Stimulated activated CD8-positive, alpha-beta memory T cell treated with anti-CD3 and anti-CD28 coated beads, Interleukin-7, amount 100 ng/mL, for 48 hours (primary cell): ENCODE measurements around the gene ACSS2.
A peak's percentile ranks its signal among the peaks of the same experiment; 100 is the strongest.

Experiments
- DNase-seq, 2 donors: peaks; one replicate each; pipeline ENCODE4 v3.0.0-alpha.2; 2020; ENCODE audit warnings: low read depth in 1 of 2; ENCODE audit errors: extremely low read depth in 1 of 2

The ACSS2 gene

DNA sequence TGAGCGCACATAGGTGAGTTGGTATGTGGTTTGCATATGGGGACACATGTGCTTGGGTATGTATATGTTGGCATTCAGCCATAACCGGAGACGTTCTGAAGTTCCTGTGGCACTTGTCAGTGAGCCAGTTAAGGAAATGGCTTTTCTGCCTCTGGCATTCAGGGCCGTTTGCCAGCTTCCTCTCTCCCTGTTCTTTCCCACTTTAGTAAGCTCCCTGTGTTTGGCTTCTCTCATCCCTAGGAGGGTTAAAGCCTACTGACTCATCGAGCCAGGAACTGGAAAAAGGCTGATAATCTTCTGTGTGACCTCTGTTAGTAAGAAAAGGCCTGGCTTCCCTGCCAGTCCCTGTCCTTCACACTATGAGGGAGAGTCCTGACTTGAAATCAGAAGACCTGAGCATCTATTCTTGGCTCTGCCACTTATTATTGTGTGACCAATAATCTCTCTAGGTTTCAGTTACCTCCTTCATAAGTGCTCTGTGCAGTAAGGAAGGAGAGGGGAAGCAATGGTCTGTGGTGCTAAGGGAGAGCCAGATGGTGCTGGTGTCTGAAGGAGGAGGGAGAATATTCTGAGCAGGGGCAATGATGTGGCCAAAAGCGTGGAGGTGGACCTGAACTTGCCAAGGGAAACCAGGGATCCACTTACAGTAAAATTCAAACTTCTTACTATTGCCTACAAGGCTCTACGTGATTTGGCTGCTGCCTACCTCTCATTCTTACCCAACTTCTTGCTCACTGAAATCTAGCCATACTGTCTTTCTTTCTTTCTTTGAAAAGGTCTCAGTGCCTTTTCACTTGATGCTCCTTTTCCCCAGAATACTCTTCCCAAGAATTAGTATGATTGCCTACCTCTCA, 31.4 kb downstream of the ACSS2 start:
- DNase-seq: no peak

DNA sequence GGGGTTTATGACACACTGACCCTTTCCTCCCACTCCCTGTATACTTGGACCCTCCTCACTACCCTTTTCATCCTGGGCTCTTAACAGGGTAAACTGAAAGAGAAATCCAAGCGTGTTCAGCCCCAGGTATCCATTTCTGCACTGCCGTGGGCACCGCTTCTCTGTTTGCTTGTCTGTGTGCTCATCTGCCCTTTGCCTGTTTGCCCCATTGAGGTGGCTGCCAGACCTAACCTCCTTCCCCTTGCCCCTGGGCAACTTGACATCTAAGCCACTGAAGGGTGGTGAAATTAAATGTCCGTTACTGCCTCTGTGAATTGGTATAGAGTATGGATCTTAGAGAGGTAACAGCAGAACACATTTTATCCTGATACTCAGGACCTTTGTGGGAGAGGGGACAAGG, 38.7 kb downstream of the ACSS2 start:
- DNase-seq: no peak

DNA sequence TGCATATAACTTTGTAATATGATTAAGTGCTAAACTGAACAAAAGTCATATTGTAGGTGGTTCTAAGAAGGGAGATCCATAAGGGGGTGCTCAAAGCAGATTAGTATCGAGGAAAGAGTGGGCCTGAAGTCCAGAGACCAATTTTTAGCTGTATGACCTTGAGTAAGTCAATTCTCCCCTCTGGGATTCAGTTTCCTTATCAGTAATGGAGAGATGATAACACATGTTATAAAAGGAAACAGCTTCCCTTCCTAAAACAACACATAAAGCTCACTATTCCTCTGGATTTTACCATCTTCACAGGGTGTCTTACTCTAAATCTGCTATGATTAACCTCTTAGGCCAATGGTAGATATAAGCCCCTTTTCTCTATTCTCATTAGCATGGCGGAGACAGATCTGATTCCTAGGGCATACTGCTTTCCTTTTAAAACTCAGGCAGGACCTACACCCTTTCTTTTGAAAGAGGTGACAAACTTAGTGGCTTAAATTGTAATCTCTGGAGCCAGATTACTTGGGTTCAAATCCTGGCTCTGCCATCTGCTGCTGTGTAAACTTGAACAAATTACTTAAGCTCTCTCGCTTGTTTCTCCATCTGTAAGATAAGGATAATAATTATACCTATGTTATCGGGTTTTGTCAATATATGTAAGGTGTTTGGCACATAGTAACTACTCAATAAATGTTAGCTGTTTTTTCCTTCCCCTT, 39.5 kb downstream of the ACSS2 start:
- no peak for DNase-seq

DNA sequence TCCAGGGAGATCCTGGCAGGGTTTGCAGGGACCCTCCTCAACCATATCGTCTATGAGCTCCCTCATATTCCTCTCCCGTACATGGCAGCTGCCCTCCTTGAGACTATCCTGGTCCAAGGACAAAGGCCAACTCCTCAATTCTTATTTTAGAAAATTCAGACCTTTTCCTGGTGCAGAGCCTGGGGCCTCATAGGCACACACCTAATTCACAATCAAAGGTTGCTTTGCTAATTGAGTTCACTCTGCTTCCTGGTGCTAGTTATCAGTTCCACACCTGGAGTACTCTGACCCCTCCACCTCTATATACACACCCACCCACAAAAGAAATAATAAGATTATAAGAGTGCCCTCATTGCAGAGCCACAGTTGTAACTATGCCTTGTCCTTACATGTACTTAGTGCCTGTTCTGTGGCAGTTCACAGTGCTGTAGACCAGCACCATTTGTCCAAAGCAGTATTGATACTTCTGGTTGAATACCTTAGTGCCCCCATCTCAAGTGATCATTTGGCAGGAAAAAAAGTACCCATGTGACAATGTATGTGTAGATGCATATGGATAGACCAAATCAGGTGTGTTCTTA, 40.5 kb downstream of the ACSS2 start:
- no peak for DNase-seq

DNA sequence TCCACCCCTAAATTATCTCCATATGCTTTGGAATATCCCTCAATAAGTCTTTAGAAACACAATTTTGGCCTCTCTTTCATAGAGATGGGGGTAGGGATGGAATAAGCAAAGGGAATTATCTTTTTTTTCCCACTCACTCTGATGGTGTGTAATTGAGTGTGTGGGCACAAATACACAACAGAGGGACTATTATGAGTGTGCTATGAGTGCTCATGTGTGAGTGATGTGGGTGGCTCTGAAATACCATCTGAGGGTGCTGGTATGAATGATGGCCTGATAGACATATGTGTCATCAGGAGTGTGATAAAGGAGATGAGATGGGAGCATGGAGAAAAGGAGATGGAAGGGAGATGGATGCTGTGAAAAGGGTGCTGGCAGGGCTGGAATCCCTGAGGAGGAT, 43.6 kb downstream of the ACSS2 start:
- no peak for DNase-seq

DNA sequence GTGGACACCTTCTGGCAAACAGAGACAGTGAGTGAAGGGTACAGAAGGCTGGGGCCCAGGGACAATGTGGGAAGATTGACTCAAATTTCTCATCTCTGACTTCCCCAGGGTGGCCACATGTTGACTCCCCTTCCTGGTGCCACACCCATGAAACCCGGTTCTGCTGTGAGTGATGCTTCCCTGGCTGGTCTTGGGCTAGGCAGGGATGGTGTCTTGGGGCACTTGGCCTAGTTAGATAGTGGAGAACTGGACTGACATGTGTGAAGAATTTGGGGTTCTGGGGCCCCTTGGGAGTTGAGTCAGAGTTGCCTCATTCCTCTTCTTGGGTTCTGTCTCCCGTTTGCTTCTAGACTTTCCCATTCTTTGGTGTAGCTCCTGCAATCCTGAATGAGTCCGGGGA, 45.0 kb downstream of the ACSS2 start:
- peak in 1 of 2 donors; percentile 30 for DNase-seq

DNA sequence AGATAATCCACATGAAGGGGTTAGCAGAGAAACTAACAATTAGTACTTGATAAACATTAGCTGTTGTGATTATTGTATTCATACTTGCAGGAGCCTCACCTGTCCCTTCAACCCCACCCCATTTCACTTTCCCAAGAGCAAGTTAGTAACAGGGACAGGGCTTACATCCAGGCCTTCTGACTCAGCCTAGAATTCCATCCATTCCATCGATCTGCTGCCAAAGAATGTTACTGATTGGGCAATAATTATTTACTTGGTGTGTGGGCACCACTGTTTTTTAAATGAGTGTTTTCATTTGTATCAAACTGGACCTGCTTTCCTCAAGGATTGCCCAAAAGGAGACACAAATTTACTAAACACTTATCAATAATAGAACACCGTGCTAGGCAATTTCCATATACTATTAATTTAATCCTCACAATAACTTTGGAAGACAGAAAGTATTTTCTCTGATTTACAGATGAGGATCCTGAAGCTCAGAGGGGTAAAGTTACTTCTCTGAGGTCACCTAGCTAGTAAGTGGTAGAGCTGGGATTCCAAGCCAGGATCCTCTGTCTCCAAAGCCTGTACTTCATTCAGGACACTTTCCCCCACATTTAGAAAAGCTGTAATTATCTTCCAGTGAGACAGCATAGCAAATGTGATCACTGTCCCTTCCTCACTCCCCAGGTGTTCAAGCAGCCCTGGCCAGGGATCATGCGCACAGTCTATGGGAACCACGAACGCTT, 46.4 kb downstream of the ACSS2 start:
- DNase-seq: no peak

DNA sequence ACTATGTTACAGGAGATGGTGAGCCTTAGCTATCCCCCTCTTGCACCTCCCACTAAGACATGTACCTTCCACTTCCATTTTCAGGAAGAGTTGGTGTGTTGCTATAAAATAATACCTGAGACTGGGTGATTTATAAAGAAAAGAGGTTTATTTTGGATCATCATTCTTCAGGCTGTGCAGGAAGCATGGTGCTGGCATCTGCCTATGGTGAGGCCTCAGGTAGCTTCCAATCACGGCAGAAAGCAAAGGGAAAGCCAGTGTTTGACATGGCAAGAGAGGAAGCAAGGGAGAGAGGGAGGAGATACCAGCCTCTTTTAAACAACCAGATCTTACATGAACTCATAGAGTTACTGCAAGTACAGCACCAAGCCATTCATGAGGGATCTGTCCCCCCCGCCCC, 47.0 kb downstream of the ACSS2 start:
- DNase-seq: no peak

DNA sequence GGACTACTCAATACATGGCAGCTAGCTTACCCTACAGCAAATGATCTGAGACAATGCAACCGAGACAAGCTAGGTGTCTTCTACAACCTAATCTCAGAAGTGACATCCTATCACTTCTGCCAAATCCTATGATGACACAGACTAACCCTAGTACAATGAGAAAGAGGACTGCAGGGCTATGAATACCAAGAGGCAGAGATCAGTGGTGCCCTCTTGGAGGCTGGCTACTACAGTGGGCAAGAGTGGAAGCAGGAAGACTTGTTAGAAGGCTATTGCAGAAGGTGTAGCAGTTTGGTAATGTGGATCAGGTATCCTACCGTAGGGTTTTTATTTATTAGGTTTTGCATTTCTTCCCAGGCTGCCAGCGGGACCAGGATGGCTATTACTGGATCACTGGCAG, 48.9 kb downstream of the ACSS2 start:
- DNase-seq: no peak

DNA sequence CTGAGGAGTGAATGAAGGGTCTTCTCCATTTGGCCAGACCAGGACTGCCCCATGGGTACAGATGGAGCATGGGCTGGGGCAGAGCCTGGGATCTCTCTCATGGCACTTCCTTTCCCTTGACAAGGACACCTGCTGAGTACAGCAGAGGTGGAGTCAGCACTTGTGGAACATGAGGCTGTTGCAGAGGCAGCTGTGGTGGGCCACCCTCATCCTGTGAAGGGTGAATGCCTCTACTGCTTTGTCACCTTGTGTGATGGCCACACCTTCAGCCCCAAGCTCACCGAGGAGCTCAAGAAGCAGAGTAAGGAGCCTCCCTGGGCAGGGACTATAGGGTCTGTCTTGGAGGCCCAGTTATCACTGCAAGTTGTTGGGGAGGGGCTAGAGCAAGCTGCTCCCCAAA, 49.6 kb downstream of the ACSS2 start:
- no peak for DNase-seq

DNA sequence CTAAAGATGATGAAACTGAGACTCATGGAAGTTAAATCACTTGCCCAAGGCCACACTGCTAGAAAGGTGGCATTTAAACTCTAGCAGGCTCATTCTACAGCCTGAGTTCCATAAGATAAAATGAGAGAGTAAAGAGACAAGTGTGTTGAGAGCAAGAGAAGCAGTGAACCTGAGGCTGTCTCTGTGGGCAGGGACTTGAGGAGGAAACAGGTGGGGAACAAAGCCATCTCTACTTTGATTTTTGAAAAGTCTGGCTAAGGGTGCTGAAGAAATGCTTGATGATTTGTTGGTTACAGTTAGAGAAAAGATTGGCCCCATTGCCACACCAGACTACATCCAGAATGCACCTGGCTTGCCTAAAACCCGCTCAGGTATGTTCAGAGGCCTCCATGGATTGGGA, 50.2 kb downstream of the ACSS2 start:
- DNase-seq: no peak

DNA sequence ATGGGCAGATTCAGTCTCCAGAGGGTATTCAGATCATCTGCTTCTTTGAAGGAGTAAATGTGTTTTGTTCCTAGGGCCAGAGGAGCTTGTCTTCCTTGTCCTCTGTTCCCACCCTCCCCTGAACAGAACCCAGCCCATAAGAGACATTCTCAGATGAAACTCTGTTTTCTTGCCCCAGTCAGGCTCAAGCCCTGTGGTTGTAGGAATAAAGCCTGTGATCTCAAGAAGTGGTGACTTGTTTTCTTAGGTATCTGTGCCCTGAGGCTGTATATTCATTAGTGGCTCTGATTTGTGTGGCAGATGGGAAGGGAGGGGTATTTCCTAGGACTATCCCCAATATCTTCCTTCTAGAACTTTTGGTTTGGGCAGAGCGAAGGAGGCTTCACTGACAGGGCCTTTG, 51.3 kb downstream of the ACSS2 start:
- DNase-seq: no peak

DNA sequence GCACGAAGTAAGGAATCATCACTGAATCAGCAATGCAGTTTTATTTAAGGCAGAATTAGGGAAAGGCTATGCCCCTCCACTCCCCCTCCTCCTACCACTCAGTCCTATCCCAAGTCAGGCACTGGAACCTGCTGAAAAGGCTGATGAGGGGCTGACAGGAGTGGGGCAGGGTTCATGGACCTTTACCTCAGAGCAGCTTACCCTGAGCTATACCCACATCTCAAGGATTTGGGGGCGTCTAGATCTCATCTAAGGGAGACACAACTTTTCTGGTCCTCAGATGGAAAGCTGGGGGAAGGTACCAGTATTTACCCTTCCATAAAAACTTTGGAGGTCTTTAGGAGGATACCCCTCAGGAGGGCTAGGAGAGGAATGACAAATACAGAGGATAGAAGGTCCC, 52.0 kb downstream of the ACSS2 start:
- no peak for DNase-seq

DNA sequence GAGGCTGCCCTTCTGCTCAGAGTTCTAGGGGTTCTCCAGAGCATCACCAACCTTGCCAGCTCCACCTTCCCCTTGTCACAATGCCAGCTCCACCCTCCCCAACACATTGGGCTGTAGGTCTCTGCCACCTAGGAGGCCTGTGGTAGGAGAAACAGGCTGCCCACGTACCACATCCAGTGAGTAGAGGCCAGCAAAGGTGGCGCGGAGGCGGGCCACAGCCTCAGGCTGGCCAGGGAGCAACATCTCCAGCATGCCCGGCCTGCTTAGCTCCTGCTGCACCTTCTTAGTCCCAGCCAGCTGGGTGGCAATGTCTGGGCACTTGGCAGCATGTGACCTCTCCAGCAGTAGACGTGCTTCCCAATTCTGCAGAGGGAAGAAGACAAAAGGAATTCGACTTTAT, 55.4 kb downstream of the ACSS2 start:
- no peak for DNase-seq

DNA sequence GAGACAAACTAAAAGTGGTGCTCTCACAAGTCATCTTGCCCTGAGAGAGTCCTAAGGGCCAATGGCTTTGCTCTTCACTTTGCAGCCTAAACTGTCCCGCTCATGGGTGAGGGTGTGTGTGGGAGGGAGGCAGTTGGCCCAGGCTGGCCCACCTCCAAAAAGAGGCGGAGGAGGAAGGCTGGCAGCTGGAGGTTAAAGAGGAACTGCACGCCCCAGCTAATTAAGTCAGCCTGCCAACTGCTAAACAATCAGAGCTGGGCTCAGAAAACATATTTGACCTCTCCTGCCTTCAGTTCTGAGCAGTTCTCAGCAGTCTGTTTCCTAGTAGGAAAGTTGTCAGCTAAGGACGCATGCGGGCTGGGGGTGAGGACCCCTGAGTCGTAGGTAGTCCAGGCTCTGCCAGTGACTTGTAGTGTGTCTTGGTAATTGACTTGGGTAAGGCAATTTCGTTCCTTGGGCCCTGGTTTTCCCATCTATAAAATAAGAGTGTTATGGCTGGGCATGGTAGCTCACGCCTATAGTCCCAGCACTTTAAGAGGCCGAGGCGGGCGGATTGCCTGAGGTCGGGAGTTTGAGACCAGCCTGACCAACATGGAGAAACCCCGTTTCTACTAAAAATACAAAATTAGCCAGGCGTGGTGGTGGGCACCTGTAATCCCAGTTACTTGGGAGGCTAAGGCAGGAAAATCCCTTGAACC, 62.2 kb downstream of the ACSS2 start:
- DNase-seq: no peak

DNA sequence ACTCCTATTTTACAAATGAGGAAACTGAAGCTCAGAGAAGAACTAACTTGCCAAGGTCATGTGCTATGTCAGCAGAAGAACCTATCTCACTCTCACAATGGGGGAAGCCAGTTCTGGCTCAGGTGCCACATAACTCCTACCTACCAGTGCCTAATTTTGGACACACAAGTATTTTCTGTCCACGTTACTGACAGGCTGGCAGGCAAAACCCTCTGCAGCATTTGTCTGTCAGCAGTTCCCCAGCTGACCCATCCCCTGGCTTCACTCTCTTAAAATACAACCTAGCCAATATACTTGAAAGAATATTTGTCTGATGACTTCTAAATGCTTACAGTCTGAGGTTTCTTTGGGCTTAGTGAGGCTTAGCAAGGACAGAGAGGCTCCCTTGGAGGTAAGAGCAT, 63.7 kb downstream of the ACSS2 start:
- no peak for DNase-seq

DNA sequence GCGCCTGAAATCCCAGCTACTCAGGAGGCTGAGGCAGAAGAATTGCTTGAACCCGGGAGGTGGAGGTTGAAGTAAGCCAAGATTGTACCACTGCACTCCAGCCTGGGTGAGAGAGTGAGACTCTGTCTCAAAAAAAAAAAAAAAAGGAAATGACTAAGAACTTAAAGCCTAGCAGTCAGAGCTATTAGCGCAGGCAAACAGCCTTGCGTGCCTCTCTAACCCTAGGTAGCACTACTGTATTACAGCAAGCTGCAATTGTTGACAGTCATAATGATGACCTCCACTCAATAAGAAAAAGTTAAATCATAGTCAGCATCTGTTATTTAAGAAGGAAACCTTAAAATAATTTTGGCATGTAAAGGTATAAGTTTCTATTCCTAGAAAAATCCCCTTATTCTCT, 64.8 kb downstream of the ACSS2 start:
- no peak for DNase-seq

DNA sequence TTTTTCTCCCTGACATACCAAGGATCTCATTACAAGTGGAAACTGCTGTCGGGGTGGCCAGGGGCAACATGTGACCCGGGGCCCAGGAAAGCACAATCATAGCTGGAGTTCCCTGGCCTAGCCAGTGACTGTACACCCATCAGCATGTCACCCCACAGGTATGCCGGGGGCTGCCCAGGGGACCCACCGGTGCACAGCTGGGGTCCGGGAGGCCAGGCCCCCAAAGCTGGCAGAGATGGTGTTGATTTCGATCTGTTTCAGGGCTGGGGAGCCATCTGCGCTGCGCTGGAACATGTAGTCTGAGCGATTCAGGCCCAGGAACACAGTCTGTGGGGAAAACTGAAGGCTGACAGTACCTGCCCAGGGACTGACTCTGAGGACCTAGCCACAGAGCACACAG, 65.9 kb downstream of the ACSS2 start:
- no peak for DNase-seq

DNA sequence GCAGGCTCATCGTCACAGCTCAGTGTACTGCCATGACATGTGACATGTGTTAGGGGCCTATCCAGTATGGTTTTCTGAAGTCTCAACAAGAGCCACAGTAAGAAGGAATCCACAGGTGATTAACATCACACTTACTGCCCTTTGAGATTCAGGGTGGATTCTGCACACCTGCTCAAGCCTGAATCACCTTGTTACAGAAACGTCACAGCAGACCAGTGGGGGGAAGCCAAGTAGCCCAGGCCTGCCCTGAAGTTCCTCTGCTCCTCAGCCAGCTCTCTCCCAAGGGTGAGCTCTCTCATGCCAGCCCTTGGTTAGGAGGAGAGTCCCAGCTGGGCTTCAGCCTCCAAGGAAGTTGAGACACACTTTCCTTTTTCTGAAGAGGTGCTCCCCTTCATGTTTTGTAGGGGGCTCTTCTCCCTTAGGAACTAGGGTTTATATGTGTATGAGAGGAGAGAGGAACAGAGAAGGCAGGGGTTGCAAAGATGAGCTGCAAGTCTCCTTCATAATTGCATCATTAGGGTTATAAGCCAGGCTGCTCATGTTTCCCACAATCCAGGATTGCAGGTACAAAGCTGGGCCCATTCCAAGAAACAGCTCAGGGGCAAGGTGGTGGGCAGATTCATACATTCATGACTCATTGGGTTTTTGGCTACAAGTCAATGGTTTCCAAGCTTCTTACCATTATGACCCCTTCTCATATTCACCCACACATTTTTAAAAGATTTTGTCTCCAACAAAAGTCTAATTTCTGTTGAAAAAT, 67.6 kb downstream of the ACSS2 start:
- no peak for DNase-seq
